Neural progenitor cell (in vitro differentiated cells): Measurements from ENCODE around the gene PMVK.

Experiments
- CTCF ChIP-seq: fragments of 200-600 bp; sonication (generic); IDR thresholded peaks from 2 replicates; pipeline ENCODE4 v1.5.1; 2017; ENCODE audit warnings: antibody characterized with exemption, mild to moderate bottlenecking
- EZH2phosphoT487 ChIP-seq: fragments of 200-600 bp; sonication (generic); IDR thresholded peaks from 2 replicates; pipeline ENCODE4 v1.6.1; 2017; ENCODE audit warnings: antibody characterized with exemption

- no peak for TF ChIP-seq CTCF
- TF ChIP-seq EZH2phosphoT487 = no peak
Observed at GRCh38 chr1:154970631-154971340, 34.3 kb upstream of the PMVK start, which contains the start of gene SHC1.
